ENCODE results near the gene AGPAT4. TPM values are rescaled to one million over a fixed set of nuclear protein-coding genes. Genes with fewer than 3 reads are reported as not detected.

Gene AGPAT4
- total RNA-seq, 1 experiment from 2014 or later: 10.1 TPM

DNA sequence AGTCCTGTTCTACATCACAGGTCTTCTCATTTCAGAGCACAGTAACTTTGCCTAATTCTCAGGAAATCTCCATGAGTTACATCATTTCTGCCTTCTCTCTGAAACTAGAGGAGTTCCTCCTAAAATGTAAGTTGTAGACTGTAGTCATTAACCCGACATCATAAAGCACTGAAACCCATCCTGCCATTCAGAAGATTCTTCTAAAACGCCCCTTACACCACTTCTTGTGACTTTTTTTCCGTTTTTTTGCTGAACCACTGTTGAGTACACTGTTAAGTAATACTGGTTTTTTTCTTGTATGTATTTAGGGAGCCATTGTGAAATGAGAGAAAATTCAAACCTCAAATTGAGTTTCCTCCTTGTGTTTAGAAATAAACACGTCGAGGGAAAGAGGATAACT lies 164.9 kb downstream of the AGPAT4 start:
- BruUV-seq (replicated peaks): no TSS peak
- TF ChIP-seq, protein P1, sequence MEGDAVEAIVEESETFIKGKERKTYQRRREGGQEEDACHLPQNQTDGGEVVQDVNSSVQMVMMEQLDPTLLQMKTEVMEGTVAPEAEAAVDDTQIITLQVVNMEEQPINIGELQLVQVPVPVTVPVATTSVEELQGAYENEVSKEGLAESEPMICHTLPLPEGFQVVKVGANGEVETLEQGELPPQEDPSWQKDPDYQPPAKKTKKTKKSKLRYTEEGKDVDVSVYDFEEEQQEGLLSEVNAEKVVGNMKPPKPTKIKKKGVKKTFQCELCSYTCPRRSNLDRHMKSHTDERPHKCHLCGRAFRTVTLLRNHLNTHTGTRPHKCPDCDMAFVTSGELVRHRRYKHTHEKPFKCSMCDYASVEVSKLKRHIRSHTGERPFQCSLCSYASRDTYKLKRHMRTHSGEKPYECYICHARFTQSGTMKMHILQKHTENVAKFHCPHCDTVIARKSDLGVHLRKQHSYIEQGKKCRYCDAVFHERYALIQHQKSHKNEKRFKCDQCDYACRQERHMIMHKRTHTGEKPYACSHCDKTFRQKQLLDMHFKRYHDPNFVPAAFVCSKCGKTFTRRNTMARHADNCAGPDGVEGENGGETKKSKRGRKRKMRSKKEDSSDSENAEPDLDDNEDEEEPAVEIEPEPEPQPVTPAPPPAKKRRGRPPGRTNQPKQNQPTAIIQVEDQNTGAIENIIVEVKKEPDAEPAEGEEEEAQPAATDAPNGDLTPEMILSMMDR (conservative IDR thresholded peaks at IDR 0.05; ENCODE audit: low read depth, low read length): no peak
- no peak for TF ChIP-seq EZH2 (IDR thresholded peaks at IDR 0.05; ENCODE audit: borderline replicate concordance, low read depth, low read length, poor library complexity, severe bottlenecking)
- no peak overlapping the region for H3K4me3 ChIP-seq (ENCODE audit: low read depth, low read length, poor library complexity, severe bottlenecking)
- no peaks in the 10 kb centered on the region for H3K9me3 ChIP-seq (ENCODE audit: low read depth, low read length, poor library complexity, severe bottlenecking)
- no peaks in the 10 kb centered on the region for H3K4me1 ChIP-seq (ENCODE audit: insufficient read depth, low read length, poor library complexity, severe bottlenecking)
- intact Hi-C loops (cut with micrococcal nuclease; ENCODE audit: unreplicated experiment): no loop called here
- H3K27ac ChIP-seq (ENCODE audit: low read depth, low read length, poor library complexity, severe bottlenecking): no peak overlapping the region
- no peak for DNase-seq (ENCODE audit: low spot score)
- POLR2A ChIA-PET (ENCODE audit: low non-redundant PET): no interaction called here
- peaks cover 62% of the 10 kb centered on the region for H3K36me3 ChIP-seq (ENCODE audit: insufficient read depth, low read length, poor library complexity, severe bottlenecking)
- CTCF ChIA-PET: interaction anchor here (0.6 kb wide), 1 partner anchor 109 kb away, joined by 3 read pairs; no protein-coding TSS in a partner anchor
- H3K27me3 ChIP-seq (replicated peaks; ENCODE audit: insufficient read depth, low read depth, low read length, poor library complexity): no peaks in the 10 kb centered on the region

- H3K4me3 ChIP-seq (ENCODE audit: low read depth, low read length, poor library complexity, severe bottlenecking): no peak overlapping the region
- H3K27me3 ChIP-seq (replicated peaks; ENCODE audit: insufficient read depth, low read depth, low read length, poor library complexity): no peaks in the 10 kb centered on the region
- intact Hi-C loops (cut with micrococcal nuclease; ENCODE audit: unreplicated experiment): no loop called here
- no peaks in the 10 kb centered on the region for H3K9me3 ChIP-seq (ENCODE audit: low read depth, low read length, poor library complexity, severe bottlenecking)
- H3K4me1 ChIP-seq (ENCODE audit: insufficient read depth, low read length, poor library complexity, severe bottlenecking): no peaks in the 10 kb centered on the region
- no peak for DNase-seq (ENCODE audit: low spot score)
- BruUV-seq (replicated peaks): no TSS peak
- H3K27ac ChIP-seq (ENCODE audit: low read depth, low read length, poor library complexity, severe bottlenecking): no peak overlapping the region
- ChIA-PET POLR2A (ENCODE audit: low non-redundant PET) (no interaction called here), CTCF (no interaction called here)
- peaks cover 62% of the 10 kb centered on the region for H3K36me3 ChIP-seq (ENCODE audit: insufficient read depth, low read length, poor library complexity, severe bottlenecking)
- TF ChIP-seq, protein P1 (conservative IDR thresholded peaks at IDR 0.05; ENCODE audit: low read depth, low read length): no peak
Observed at GRCh38 chr6:161107779-161108730, 165.8 kb downstream of the AGPAT4 start.

DNA sequence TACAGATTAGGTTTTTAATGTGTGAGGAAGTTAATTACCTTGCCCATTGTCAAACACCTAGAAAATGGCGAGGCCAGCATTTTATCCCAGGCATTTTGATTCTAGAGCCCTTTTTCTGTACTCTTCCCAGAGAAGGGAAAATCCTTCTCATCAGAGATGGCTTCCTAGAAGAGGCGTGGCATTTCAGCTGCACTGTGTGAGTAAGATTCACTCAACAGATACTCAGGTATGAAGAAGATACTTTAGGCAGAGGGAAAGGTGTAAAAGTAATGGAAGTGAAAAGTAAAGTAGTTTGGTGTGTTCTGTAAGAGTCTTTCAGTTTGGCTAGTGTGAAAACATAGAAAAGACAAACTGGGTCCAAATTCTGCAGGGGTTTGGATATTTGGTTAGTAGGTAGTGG lies 168.5 kb downstream of the AGPAT4 start:
- TF ChIP-seq EZH2 (IDR thresholded peaks at IDR 0.05; ENCODE audit: borderline replicate concordance, low read depth, low read length, poor library complexity, severe bottlenecking): no peak
- TF ChIP-seq, protein P1 (conservative IDR thresholded peaks at IDR 0.05; ENCODE audit: low read depth, low read length): no peak
- no peaks in the 10 kb centered on the region for H3K4me1 ChIP-seq (ENCODE audit: insufficient read depth, low read length, poor library complexity, severe bottlenecking)
- no peak overlapping the region for H3K27ac ChIP-seq (ENCODE audit: low read depth, low read length, poor library complexity, severe bottlenecking)
- H3K27me3 ChIP-seq (replicated peaks; ENCODE audit: insufficient read depth, low read depth, low read length, poor library complexity): no peaks in the 10 kb centered on the region
- no peak overlapping the region for H3K4me3 ChIP-seq (ENCODE audit: low read depth, low read length, poor library complexity, severe bottlenecking)
- peaks cover 49% of the 10 kb centered on the region for H3K36me3 ChIP-seq (ENCODE audit: insufficient read depth, low read length, poor library complexity, severe bottlenecking)
- no TSS peak for BruUV-seq (replicated peaks)
- ChIA-PET POLR2A (ENCODE audit: low non-redundant PET) (no interaction called here), CTCF (no interaction called here)
- no peaks in the 10 kb centered on the region for H3K9me3 ChIP-seq (ENCODE audit: low read depth, low read length, poor library complexity, severe bottlenecking)
- intact Hi-C loops (cut with micrococcal nuclease; ENCODE audit: unreplicated experiment): no loop called here
- no peak for DNase-seq (ENCODE audit: low spot score)

Data from A673 (cell line).